Stimulated activated CD8-positive, alpha-beta memory T cell treated with anti-CD3 and anti-CD28 coated beads, Interleukin-15, amount 100 ng/mL, for 4 hours (primary cell): ENCODE measurements around the gene MED12L.
"Not testable (repeated sequence)": the region's sequence is repeated elsewhere in the genome, so short reads cannot be mapped to it uniquely, and the experiment has no call there.

Source experiments
- DNase-seq, 2 donors: peaks; one replicate each; pipeline ENCODE4 v3.0.0-alpha.2; 2020; ENCODE audit warnings: low read depth in 2 of 2

The MED12L gene

DNA sequence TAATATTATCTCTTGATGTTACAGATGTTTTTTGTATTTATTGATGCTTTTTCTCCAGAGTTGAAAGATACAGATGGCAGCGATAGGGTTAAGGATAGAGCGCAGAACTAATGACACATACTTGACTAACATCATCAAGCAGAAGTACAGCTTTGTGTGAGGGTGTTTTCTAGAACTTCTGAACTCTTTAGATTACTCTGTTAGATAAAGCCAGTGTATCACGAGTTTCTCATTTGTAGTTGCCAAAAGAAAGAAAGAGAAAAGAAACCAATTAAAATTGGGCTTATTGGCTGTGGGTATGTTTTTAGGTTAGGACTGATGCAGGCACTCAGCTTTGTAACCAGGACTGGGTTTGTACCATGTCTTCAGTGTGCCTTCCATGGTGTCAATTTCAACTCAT, 124.2 kb downstream of the MED12L start:
- DNase-seq = no peak

DNA sequence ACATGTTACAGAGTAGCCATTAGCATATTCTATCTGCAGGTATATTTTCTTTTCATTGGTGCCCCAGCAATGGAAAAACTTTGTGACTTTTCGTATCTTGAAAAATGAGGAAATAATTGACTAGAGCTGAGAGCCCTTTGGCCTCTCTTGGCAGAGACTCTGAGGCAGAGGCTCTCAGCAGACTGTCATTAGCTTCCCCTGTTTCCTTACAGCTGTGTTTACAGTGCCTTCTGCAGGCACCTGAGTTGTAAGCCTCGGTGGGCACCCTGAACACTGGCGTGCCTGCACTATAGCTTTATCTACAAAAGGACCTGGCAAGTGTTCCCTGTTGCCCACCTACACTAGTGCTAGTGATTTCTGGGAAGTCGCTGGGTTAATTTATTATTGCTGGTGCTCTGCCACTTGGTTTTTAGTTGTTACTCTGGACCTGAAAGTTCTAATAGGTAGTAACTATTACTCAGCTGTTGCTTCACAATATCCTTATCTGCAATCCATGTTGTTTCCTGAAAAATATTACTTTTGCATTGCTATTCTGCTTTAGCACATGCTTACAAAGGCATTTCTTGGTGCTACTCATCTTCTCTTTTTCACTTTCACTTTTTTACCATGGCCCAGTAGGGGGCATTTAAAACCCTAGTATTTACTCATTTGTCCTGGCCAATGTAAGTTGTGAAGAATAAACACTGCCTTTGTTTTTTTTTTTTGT, 125.4 kb downstream of the MED12L start:
- DNase-seq = no peak

GRCh38 chr3:151213151-151213550, 127.7 kb downstream of the MED12L start:
- DNase-seq = no peak

- no peak for DNase-seq
Observed at GRCh38 chr3:151213881-151214280, 128.4 kb downstream of the MED12L start.

GRCh38 chr3:151214459-151214858, 129.0 kb downstream of the MED12L start:
- no peak for DNase-seq

DNA sequence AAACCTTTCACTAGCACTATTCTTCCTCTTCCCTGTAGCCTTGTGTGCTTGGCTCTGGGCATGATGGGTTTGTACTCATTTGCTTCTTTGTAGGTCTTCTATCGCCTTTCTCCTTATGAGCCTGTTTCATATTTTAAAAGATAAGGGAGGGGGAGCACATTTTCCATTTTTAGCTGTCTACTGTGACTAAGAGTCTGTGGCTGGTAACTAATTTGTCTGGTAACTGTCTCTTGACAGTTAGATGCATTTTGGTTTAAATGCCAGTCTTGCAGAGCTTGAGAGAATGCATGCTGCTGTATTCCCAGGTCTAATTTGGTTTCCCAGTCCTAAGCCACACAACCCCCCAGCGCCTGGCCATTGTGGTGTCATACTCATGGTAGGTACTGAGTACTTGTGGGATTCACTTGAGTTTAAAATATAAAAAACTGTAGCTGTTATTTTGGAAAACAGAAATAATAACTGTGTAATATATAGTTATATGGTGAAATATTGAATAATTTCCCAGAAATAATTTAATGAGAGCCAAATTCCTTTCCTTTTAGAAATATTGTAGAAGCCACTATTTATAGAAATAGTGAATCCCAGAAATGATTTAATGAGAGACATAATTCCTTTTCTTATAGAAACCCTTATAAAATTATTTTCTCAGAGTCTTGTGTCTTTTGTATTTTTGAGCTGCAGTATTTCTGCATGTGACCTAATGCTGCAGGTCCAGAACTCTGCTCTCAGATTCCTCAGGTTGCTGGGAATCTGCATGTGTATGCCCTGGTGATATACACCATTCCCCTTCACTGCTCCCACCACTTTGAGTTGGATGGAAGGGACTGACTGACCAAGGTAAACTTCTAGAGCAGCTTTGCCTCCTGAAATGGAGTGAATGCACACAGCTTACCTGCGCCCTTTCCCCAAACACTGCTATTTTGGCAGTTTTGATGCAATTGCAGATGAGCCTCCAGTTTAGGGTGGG, 131.5 kb downstream of the MED12L start:
- DNase-seq = no peak

GRCh38 chr3:151218136-151218535, 132.7 kb downstream of the MED12L start:
- DNase-seq = no peak

- DNase-seq = no peak
Observed at GRCh38 chr3:151219056-151219455, 133.6 kb downstream of the MED12L start.

DNA sequence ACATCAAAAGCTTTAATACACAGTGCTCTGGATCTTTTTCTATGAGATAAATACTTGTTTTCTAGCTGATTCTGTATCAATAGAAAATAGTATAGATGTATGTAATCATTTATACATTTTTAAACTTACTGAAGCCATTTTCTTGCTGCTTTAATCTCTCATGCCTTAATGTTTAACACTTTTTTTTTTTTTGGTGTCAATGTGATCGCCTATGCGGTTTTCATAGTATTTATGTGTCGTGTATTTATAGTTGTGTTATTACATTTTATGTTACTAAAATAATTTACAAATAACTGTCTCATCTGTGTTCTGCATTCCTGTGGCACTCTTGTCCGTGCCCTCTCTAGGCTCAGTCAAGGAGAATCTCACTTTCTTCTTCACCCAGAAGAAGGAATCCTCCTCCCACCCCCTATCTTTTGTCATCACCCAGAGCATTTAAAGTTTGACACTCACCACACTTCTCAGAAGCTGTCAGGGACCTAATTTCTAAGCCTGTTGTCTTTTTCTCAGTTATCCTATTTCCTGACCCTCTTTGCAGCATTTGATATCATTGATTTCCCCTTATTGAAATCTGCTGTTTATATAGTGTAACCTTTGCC, 138.9 kb downstream of the MED12L start:
- no peak for DNase-seq

DNA sequence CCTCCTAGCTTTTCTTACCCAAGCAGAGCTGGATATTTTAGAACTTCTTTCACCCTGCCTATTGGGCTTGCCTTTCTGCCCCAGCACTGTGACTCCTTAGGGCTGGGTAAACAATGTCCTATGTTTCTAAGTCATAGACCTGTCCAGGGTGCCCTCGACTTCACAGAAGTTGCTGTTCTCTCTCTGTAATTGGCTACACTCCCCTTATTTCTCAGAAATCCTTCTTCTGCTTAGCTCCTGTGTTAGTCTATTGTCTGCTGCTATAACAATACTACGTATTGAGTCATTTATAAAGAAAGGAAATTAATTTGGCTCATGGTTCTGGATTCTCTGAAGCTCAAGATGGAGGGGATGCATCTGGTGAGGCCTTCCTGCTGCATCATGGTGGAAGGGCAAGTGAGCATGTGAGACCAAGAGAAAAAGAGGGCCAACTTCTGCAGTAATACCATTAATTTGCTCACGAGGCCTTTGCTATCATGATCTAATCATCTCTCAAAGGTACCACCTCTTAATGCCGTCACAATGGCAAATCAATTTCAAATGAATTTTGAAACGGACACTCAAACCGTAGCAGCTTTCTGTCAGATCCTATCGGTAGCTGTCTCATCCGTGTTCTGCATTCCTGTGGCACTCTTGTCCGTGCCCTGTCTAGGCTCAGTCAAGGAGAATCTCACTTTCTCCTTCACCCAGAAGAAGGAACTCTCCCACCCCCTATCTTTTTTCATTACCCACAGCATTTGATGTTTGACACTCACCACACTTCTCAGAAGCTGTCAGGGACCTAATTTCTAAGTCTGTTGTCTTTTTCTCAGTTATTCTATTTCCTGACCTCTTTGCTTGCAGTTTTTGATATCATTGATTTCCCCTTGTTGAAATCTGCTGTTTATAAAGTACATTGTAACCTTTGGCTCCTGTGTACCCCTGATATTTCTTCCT, 139.8 kb downstream of the MED12L start:
- no peak for DNase-seq

- DNase-seq = no peak
Observed at GRCh38 chr3:151226088-151226563, 140.7 kb downstream of the MED12L start.

GRCh38 chr3:151226825-151227224, 141.4 kb downstream of the MED12L start:
- no peak for DNase-seq

GRCh38 chr3:151227266-151227806, 141.9 kb downstream of the MED12L start:
- no peak for DNase-seq

DNA sequence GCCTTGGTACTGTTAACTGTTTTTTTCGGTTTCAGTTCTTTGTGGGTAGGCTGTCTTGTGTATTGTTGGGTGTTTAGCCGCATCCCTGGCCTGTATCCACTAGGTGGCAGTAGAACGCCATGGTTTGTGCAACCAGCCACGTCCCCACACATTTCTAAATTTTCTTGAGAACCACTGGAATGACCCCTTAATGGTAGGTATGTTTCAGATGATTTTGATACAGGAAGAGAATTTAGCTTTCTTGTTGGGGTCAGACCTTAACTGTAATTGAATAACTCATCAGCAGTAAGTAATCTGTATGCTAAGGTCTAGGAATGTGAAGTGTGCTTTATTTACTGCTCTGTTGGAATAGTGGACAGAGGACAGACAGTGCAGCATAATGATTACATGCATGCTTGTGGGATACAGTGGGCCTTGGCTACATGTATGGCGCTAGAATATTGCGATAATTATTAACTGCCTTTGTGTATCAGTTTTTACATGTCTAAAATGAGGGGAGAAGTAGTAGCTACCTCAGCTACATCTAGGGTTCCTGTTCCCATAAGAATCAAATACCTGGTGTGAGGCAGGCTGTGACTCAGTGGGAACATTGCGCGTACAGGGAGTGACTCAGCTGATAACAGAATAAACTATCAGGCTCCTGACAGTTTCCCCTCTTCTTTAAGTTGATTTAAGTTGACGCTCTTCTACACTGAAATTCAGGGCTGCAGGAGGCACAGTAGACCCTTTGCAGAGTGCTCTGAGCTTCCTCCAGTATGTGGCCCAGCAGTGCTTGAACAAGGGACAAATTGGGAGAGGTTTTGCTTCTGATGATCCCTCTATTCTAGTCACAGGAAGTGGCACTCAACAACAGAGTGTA, 142.6 kb downstream of the MED12L start:
- peak; percentile 43 to 59 for DNase-seq

DNA sequence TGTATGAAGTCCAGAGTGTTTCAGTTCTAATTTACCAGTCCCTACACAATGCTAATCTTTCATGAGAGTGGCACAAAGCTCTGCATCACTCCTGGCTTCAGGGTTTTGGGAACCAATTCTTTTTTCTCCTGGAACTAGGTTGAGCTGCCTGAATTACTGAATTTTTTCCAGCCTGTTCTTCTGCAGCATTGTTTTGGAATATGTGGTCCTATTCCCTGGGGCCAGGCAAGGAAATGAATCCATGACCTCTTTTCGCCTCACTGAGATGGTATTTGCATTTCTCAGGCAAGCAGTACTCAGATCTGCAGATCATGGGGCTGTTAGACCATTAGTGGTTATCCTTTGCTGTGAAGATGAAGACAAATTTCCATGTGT, 143.2 kb downstream of the MED12L start:
- DNase-seq = no peak

DNA sequence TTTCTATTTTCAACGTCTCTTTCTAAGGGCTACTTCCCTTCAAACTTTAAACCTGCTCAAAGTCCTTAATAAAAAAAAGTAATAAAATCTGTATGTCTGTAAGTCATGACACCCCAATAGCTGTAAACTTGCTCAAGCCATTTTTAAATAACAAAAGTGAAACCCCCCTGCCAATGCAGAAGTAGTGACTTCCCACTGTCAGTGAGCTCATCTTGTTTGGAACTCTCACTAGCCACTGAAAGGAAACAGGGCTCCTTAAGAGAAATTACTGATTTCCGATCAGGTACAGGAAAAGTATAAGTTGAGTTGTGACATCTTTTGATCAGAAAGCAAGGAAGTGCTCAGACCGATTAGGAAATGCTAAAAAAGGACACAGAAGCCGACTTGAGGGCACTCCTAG, 145.2 kb downstream of the MED12L start:
- no peak for DNase-seq

DNA sequence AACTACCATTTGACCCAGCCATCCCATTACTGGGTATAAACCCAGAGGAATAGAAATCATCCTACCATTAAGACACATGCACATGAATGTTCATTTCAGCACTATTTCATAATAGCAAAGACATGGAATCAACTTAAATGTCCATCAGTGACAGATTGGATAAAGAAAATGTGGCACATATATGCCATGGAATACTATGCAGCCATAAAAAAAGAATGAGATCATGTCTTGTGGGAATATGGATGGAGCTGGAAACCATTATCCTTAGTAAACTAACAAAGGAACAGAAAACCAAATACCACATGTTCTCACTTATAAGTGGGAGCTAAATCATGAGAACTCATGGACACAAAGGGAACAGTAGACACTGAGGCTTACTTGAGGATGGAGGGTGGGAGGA, 146.9 kb downstream of the MED12L start:
- not testable (repeated sequence) for DNase-seq

DNA sequence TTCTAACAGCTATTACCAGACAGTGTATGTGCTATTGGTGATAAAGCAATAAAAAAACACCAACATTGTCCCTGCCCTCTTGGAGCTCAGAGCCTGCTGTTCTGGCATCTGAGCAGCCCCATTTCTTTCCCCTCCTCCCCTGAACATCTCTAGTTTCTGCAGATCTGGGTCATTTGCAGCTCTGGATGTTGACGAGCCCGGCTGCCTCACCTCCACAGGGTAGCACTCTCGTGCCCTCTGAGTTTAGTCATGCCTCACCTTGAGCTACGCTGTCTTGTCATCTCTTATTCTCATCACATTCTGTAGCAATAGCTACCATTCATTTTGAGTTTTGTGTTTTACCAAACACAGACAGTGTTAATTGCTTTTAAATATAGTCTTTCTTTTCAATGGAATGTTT, 147.5 kb downstream of the MED12L start:
- no peak for DNase-seq

DNA sequence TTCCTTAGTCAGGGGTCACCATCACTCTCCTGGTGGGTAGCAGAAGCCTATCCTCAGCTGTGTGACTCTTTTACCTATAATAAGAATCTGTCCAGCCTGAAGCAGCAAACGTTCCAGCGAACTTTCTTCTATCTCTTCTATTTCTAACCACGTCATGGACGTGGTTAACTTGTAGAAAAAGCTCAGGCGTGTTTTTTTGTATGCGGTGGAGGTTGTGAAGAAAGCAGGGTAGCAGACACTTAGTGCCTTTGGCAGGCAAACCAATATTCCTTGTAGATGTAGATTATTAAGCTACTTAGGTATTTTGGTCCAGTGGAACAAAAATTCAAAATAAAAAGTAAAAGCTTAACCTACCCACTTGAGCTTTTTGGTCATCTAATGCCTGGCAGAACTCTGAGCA, 149.4 kb downstream of the MED12L start:
- DNase-seq = no peak

- DNase-seq = no peak
Observed at GRCh38 chr3:151236316-151236715, 150.9 kb downstream of the MED12L start.
